Heart left ventricle (tissue), 16 donors: ENCODE measurements around the gene GRAMD4. TPM values are rescaled to one million over a fixed set of nuclear protein-coding genes. Genes with fewer than 3 reads are reported as not detected.

Source experiments
- ATAC-seq, 4 donors: fragments of 200-7000 bp; cut with Tn5 transposase; one replicate each; pipeline ENCODE4 v1.9.1; 2020 to 2022; ENCODE audit warnings: moderate library complexity in 4 of 4, mild to moderate bottlenecking in 3 of 4, moderate number of reproducible peaks in 1 of 4
- DNase-seq, 5 donors: peaks; one replicate each; pipeline ENCODE4 v3.0.0-alpha.2; 2020
- H3K27ac ChIP-seq, 12 donors: fragments of 200-600 bp; sonication (generic) in 4 of 12; one replicate each; pipeline versions ENCODE4 v1.5.0 to v1.8.0; 2016 to 2022; ENCODE audit warnings: mild to moderate bottlenecking in 2 of 12
- H3K27me3 ChIP-seq, 9 donors: fragments of 200-600 bp; sonication (generic) in 2 of 9; one replicate each; pipeline versions ENCODE4 v1.5.1 to v1.8.0; 2016 to 2022; ENCODE audit warnings: mild to moderate bottlenecking in 3 of 9
- H3K36me3 ChIP-seq, 9 donors: fragments of 200-600 bp; sonication (generic) in 2 of 9; one replicate each; pipeline versions ENCODE4 v1.5.0 to v1.8.0; 2018 to 2022; ENCODE audit warnings: mild to moderate bottlenecking in 2 of 9
- H3K4me1 ChIP-seq, 12 donors: fragments of 200-600 bp; sonication (generic) in 4 of 12; one replicate each; pipeline versions ENCODE4 v1.5.0 to v1.8.0; 2016 to 2022; ENCODE audit warnings: mild to moderate bottlenecking in 3 of 12
- H3K4me3 ChIP-seq, 12 donors: fragments of 200-600 bp; sonication (generic) in 4 of 12; one replicate each; pipeline versions ENCODE4 v1.5.0 to v1.8.0; 2017 to 2022; ENCODE audit warnings: mild to moderate bottlenecking in 9 of 12, moderate library complexity in 4 of 12
- H3K9me3 ChIP-seq, 12 donors: fragments of 200-600 bp; sonication (generic) in 4 of 12; one replicate each; pipeline versions ENCODE4 v1.5.0 to v1.8.0; 2016 to 2022; ENCODE audit warnings: mild to moderate bottlenecking in 1 of 12
- CTCF ChIP-seq, 12 donors: fragments of 200-600 bp; sonication (generic) in 4 of 12; IDR thresholded peaks; one replicate each; pipeline versions ENCODE4 v1.5.0 to v1.8.0; 2018 to 2022; ENCODE audit warnings: antibody characterized with exemption in 12 of 12, mild to moderate bottlenecking in 5 of 12
- POLR2A ChIP-seq, 2 donors: fragments of 450-650 bp; IDR thresholded peaks; one replicate each; pipeline ENCODE4 v1.6.1; 2017; ENCODE audit warnings: antibody characterized with exemption in 2 of 2, mild to moderate bottlenecking in 2 of 2, moderate library complexity in 2 of 2
- WGBS, 4 donors: extraction: QIAGEN DNeasy Blood & Tissue Kit in 2 of 4; methylation state at CpG; one replicate each; pipeline versions ENCODE4 v1.1.5 to v1.1.7; 2013 to 2018; 5-methylcytosine and 5-hydroxymethylcytosine counted together
- intact Hi-C, 10 donors: fragments of 100-400 bp; cut with DNase I; formaldehyde crosslinking; loops; one replicate each; pipeline versions ENCODE4 v1.11.1 to v1.14.2; 2022
- polyA plus RNA-seq, 2 donors: library from polyadenylated mRNA; stranded (reverse); fragments of 200-250 nt; gene quantifications; one replicate each; pipeline ENCODE4 v1.2.3, GENCODE V29; 2013
- total RNA-seq, 9 donors: library from RNA; depleted of rRNA in 2 of 9; stranded (reverse); fragments of >200 nt in 2 of 9; fragmentation: NEBNext Ultra II Directional in 3 of 9; extraction: Animal tissue kit (Norgen Biotek cat#: 25700) in 3 of 9; gene quantifications; one replicate each; pipeline versions ENCODE4 v1.1.0 to v1.2.4, GENCODE V29; 2016 to 2023
- donor health status: ischemic (EF 13 %, LVEDD 7.1; RV severe dilation, severe dysfunction).
- donor health status: healthy with polysubstance abuse.
- donor health status: DM: no; HTN: yes; CAD: no.
- donor health status: DM: no; HTN: no; CAD: no.
- donor health status: ischemic (EF 25% LVEDD 6.9; RV normal size, moderate dysfunction).
- donor health status: ischemic (EF 25% LVEDD 5.7; RV mildly dilated, moderate dysfunction).
- donor health status: healthy.
- donor health status: DM: yes; HTN: yes; CAD: no.
- donor health status: ischemic (EF 35%, LVEDD 5.7; RV mildly dilated, moderate dysfunction).
- donor health status: nonischemic (EF 11% LVEDD 7.7; RV severe dilation, severe dysfunction).
- donor health status: DM: yes; HTN: yes; CAD: no.
- donor health status: PGD.
- donor health status: ischemic (EF 29% LVEDD 5.4; RV normal size, mild dysfunction).
- donor health status: nonischemic (EF 23%, LVEDD 6.1; RV moderate dilation, normal function).

GRAMD4 gene
- total and polyA plus RNA-seq, 11 donors = 22.4 to 122 (median 63.1) TPM

- intact Hi-C loops = loop anchor here in 3 of 10 donors (2.0 to 5.0 kb wide), 4 partner anchors 34 to 74 kb away; no protein-coding TSS in a partner anchor
- no peak overlapping the region for H3K4me3 ChIP-seq
- WGBS, 4 donors = 88 to 96% (median 93%) methylated on average over 3 to 16 of the region's 16 CpGs
- H3K4me1 ChIP-seq = peaks cover 18 to 94% (median 71%) of the 10 kb centered on the region in 12 donors
- ATAC-seq (no peak), DNase-seq (no peak)
- H3K9me3 ChIP-seq = no peaks in the 10 kb centered on the region
- TF ChIP-seq POLR2A (IDR thresholded peaks at IDR 0.05) = no peak
- TF ChIP-seq CTCF (IDR thresholded peaks at IDR 0.05) = no peak
- H3K36me3 ChIP-seq = no peaks in the 10 kb centered on the region
- peak overlapping the region in 11 of 12 donors; percentile 75 to 98 (median 89) for H3K27ac ChIP-seq
- no peaks in the 10 kb centered on the region for H3K27me3 ChIP-seq
Observed at GRCh38 chr22:46651316-46651715, 31.1 kb downstream of the GRAMD4 start.

- DNase-seq (peak; percentile 74 to 82 (median 79)), ATAC-seq (peak in 3 of 4 donors; percentile 5 to 57 (median 28))
- Histone ChIP-seq H3K4me1 (peaks cover 18 to 93% (median 64%) of the 10 kb centered on the region in 12 donors), H3K27me3 (no peaks in the 10 kb centered on the region), H3K9me3 (no peaks in the 10 kb centered on the region), H3K27ac (peak overlapping the region; percentile 53 to 98 (median 87)), H3K4me3 (peak overlapping the region in 10 of 12 donors; percentile 9 to 38 (median 26)), H3K36me3 (no peaks in the 10 kb centered on the region)
- intact Hi-C loops = loop anchor here in 3 of 10 donors (5.0 kb wide), 3 partner anchors 35 to 75 kb away; no protein-coding TSS in a partner anchor
- TF ChIP-seq POLR2A (IDR thresholded peaks at IDR 0.05) (no peak), CTCF (IDR thresholded peaks at IDR 0.05) (no peak)
- 37 to 51% (median 46%) methylated on average over 19 to 22 of the region's 22 CpGs for WGBS, 4 donors
Observed at GRCh38 chr22:46652081-46652846, 32.1 kb downstream of the GRAMD4 start.

- H3K4me1 ChIP-seq = peaks cover 18 to 91% (median 59%) of the 10 kb centered on the region in 12 donors
- WGBS, 4 donors = 32 to 51% (median 41%) methylated on average over 9 to 23 of the region's 23 CpGs
- no peaks in the 10 kb centered on the region for H3K27me3 ChIP-seq
- peak in 3 of 4 donors; percentile 3 to 17 (median 16) for ATAC-seq
- peak in 1 of 5 donors; percentile 62 for DNase-seq
- peak overlapping the region in 10 of 12 donors; percentile 9 to 38 (median 26) for H3K4me3 ChIP-seq
- peaks cover 0 to under 1% (median 0%) of the 10 kb centered on the region in 9 donors for H3K36me3 ChIP-seq
- no peak for TF ChIP-seq POLR2A (IDR thresholded peaks at IDR 0.05)
- TF ChIP-seq CTCF (IDR thresholded peaks at IDR 0.05) = peak in 1 of 12 donors; percentile 30
- H3K27ac ChIP-seq = peak overlapping the region; percentile 53 to 98 (median 84)
- intact Hi-C loops = loop anchor here in 3 of 10 donors (5.0 kb wide), 3 partner anchors 34 to 76 kb away; no protein-coding TSS in a partner anchor
- H3K9me3 ChIP-seq = no peaks in the 10 kb centered on the region
Observed at GRCh38 chr22:46652847-46653331, 32.7 kb downstream of the GRAMD4 start.

- Histone ChIP-seq H3K9me3 (no peaks in the 10 kb centered on the region), H3K4me1 (peaks cover 18 to 94% (median 58%) of the 10 kb centered on the region in 12 donors), H3K36me3 (peaks cover 0 to 3% (median 0%) of the 10 kb centered on the region in 9 donors), H3K27ac (peak overlapping the region in 11 of 12 donors; percentile 72 to 98 (median 86)), H3K4me3 (peak overlapping the region in 1 of 12 donors; percentile 38), H3K27me3 (no peaks in the 10 kb centered on the region)
- no peak for ATAC-seq
- intact Hi-C loops = loop anchor here in 3 of 10 donors (5.0 kb wide), 3 partner anchors 34 to 76 kb away; no protein-coding TSS in a partner anchor
- WGBS, 4 donors = 68 to 78% (median 68%) methylated on average over 8 of the region's 8 CpGs
- DNase-seq = no peak
- TF ChIP-seq POLR2A (IDR thresholded peaks at IDR 0.05) (no peak), CTCF (IDR thresholded peaks at IDR 0.05) (no peak)
Observed at GRCh38 chr22:46653596-46653995, 33.4 kb downstream of the GRAMD4 start.
